Naive thymus-derived CD4-positive, alpha-beta T cell (primary cell): ENCODE results near the gene HSD17B14. TPM values are rescaled to one million over a fixed set of nuclear protein-coding genes. Genes with fewer than 3 reads are reported as not detected.
A peak's percentile ranks its signal among the peaks of the same experiment; 100 is the strongest.

Experiments used
- ATAC-seq: fragments of 150-1000 bp; cut with Tn5 transposase; 2 replicates; pipeline ENCODE4 v1.10.0; 2021; ENCODE audit warnings: mild to moderate bottlenecking, moderate library complexity
- CTCF ChIA-PET: fragments of 350-600 bp; sonication (Branson Sonifier 250); formaldehyde crosslinking; loops from one replicate; lab custom pipeline; 2021; ENCODE audit warnings: antibody characterized with exemption; lab: Charles Lee
- POLR2A ChIA-PET: fragments of 350-600 bp; sonication (Branson Sonifier 250); formaldehyde crosslinking; loops from one replicate; lab custom pipeline; 2021; ENCODE audit warnings: antibody characterized with exemption, inconsistent platforms; lab: Charles Lee
- DNase-seq, 9 donors: peaks; one replicate each; pipeline versions ENCODE4 v3.0.0 to v3.0.0-alpha.2; 2020 to 2022; ENCODE audit warnings: mixed read lengths in 1 of 9
- H3K27ac ChIP-seq: one replicate; pipeline ENCODE4 v1.7.0; 2013; ENCODE audit warnings: mild to moderate bottlenecking, low read depth, low read length, moderate library complexity
- H3K27me3 ChIP-seq, 2 donors: one replicate each; pipeline ENCODE4 v1.7.0; 2013; ENCODE audit warnings: low read length in 2 of 2, mild to moderate bottlenecking in 2 of 2, moderate library complexity in 2 of 2; ENCODE audit not compliant: control insufficient read depth in 2 of 2, insufficient read depth in 2 of 2
- H3K36me3 ChIP-seq, 3 experiments: 1 replicate in 2 of 3; 2 replicates in 1 of 3; pipeline ENCODE4 v1.7.0; 2013; ENCODE audit warnings: low read length in 3 of 3, mild to moderate bottlenecking in 3 of 3, moderate library complexity in 1 of 3; ENCODE audit not compliant: insufficient read depth in 3 of 3, control insufficient read depth in 2 of 3
- H3K4me1 ChIP-seq, 2 donors: one replicate each; pipeline ENCODE4 v1.7.0; 2013; ENCODE audit warnings: low read length in 2 of 2, mild to moderate bottlenecking in 2 of 2, moderate library complexity in 1 of 2; ENCODE audit not compliant: control insufficient read depth in 2 of 2, insufficient read depth in 2 of 2
- H3K4me3 ChIP-seq: 2 replicates; pipeline ENCODE4 v1.7.0; 2013; ENCODE audit warnings: mild to moderate bottlenecking, low read length
- H3K9me3 ChIP-seq, 3 experiments: 1 replicate in 2 of 3; 2 replicates in 1 of 3; pipeline ENCODE4 v1.7.0; 2013; ENCODE audit warnings: low read length in 3 of 3; ENCODE audit not compliant: control insufficient read depth in 2 of 3
- H3K27ac Mint-ChIP-seq, 9 donors: one replicate each; pipeline ENCODE4 v1.8.0; 2020 to 2022; ENCODE audit warnings: mixed read lengths in 9 of 9, mild to moderate bottlenecking in 8 of 9, moderate library complexity in 5 of 9, inconsistent platforms in 2 of 9
- H3K27me3 Mint-ChIP-seq, 5 donors: one replicate each; pipeline ENCODE4 v1.8.0; 2021 to 2022; ENCODE audit warnings: mixed read lengths in 5 of 5, mild to moderate bottlenecking in 1 of 5
- H3K36me3 Mint-ChIP-seq, 5 donors: one replicate each; pipeline ENCODE4 v1.8.0; 2020 to 2022; ENCODE audit warnings: mixed read lengths in 5 of 5, mild to moderate bottlenecking in 3 of 5, inconsistent platforms in 1 of 5
- H3K4me1 Mint-ChIP-seq, 7 donors: one replicate each; pipeline ENCODE4 v1.8.0; 2020 to 2022; ENCODE audit warnings: mixed read lengths in 7 of 7, mild to moderate bottlenecking in 3 of 7, inconsistent platforms in 1 of 7
- H3K4me3 Mint-ChIP-seq, 10 donors: one replicate each; pipeline ENCODE4 v1.8.0; 2020 to 2022; ENCODE audit warnings: mild to moderate bottlenecking in 10 of 10, mixed read lengths in 10 of 10, moderate library complexity in 6 of 10, inconsistent platforms in 2 of 10
- H3K9me3 Mint-ChIP-seq, 11 donors: one replicate each; pipeline ENCODE4 v1.8.0; 2020 to 2022; ENCODE audit warnings: mixed read lengths in 11 of 11, mild to moderate bottlenecking in 4 of 11, inconsistent platforms in 1 of 11, moderate library complexity in 1 of 11
- intact Hi-C, 2 donors: fragments of 100-400 bp; cut with micrococcal nuclease; formaldehyde crosslinking; loops; one replicate each; pipeline ENCODE4 v1.15.1; 2023
- polyA plus RNA-seq, 2 donors: library from polyadenylated mRNA; unstranded; fragments of 300-500 nt; fragmentation: Illumina TruSeq; gene quantifications; one replicate each; pipeline ENCODE4 v1.2.3, GENCODE V29; 2021
- total RNA-seq, 6 experiments: library from RNA in 5 of 6; stranded (reverse) in 5 of 6; gene quantifications; 1 replicate in 5 of 6; 2 replicates in 1 of 6; pipeline ENCODE4 v1.2.3 and lab custom pipeline; 2021 to 2026

Gene HSD17B14
- total and polyA plus RNA-seq, 7 experiments from 2014 or later: 0.38 to 2.9 (median 1.2) TPM; not detected in 1

DNA sequence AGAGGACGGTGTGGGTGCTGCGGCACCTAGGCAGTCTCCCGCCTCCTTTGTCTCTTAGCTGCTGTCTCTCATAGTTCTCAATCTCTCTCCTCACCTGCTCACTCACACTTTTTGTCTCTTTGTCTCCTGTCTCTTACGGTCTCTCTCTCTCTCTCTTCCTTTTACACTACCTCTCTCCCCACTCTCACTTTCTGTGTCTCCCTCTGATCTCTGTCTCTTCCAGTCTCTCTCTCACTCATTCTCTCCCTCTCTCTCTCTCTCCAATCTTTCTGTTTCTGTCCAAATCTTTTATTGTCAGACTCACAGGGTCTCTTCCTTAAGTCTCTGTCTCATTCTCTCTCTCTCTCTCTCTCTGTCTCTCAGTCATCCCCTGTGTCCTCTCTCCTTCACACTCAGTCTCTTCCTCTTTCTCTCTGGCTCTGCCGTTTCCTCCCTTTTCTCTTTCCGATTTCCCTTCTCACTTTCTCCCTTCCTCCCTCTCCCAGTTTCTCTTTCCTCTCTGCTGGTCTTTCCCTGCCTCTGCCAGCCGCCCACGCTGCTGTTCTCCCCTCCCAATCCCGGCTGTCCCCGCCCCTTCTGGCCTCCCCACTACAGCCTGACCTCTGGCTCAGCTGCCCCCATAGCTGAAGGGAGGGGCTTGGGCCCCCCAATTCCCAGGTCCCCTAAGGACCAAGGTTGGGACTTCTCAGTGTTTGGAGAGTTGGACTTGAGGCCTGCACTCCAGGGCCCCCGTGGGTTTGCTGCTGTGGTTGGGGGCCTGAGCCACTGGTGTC, 32.0 kb upstream of the HSD17B14 start, which contains the start of gene PLEKHA4:
TSS of gene PLEKHA4 (minus strand) at position 504 of the 773 bp plus-strand sequence. CDS start 997 bp downstream, outside the sequence.
- Histone ChIP-seq H3K36me3 (peaks cover 0 to 7% (median 0%) of the 10 kb centered on the region in 3 experiments), H3K4me3 (no peak within 1 kb of the TSS), H3K9me3 (no peaks in the 10 kb centered on the region), H3K27me3 (no peaks in the 10 kb centered on the region), H3K27ac (no peak within 1 kb of the TSS), H3K4me1 (peaks cover 3 to 8% of the 10 kb centered on the region in 2 donors)
- H3K4me3 Mint-ChIP-seq: no peak within 1 kb of the TSS
- peaks cover 0 to 5% (median 0%) of the 10 kb centered on the region in 11 donors for H3K9me3 Mint-ChIP-seq
- H3K4me1 Mint-ChIP-seq: peaks cover 9 to 17% (median 12%) of the 10 kb centered on the region in 7 donors
- peaks cover 0 to 21% (median 0%) of the 10 kb centered on the region in 5 donors for H3K27me3 Mint-ChIP-seq
- DNase-seq (no peak), ATAC-seq (no peak)
- CTCF ChIA-PET: no interaction called here
- intact Hi-C loops: no loop called here
- H3K27ac Mint-ChIP-seq: peak within 1 kb of the TSS in 3 of 9 donors; percentile 9 to 22 (median 9)
- peaks cover 0 to 4% (median under 1%) of the 10 kb centered on the region in 5 donors for H3K36me3 Mint-ChIP-seq
- POLR2A ChIA-PET: no interaction called here

DNA sequence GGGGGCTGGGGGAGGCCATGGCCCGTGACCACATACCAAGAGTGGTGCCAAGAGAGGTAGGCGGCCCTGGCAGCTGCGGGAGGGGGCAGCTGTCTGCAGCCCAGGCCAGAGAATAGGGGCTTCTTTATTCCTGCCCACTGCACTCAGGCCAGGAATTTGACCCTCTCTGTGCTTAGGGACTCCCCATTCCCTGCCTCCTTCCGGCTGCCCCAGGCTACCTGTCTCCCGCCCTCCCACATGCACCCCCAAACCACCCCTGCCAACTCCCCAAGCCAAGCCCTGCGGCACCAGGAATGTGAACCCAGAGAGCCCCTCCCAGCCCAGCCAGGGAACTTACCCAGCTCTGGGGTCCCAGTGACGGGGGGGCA, 31.4 kb upstream of the HSD17B14 start:
- H3K36me3 ChIP-seq: peaks cover 0 to 5% (median 0%) of the 10 kb centered on the region in 3 experiments
- no peak for DNase-seq
- Mint-ChIP-seq H3K27ac (no peak overlapping the region), H3K27me3 (peaks cover 0 to 20% (median 0%) of the 10 kb centered on the region in 5 donors), H3K4me3 (no peak overlapping the region), H3K4me1 (peaks cover 5 to 11% (median 6%) of the 10 kb centered on the region in 7 donors), H3K9me3 (peaks cover 0 to 5% (median 0%) of the 10 kb centered on the region in 11 donors), H3K36me3 (peaks cover 0 to 3% (median 0%) of the 10 kb centered on the region in 5 donors)
- ATAC-seq: no peak
- H3K4me3 ChIP-seq: no peak overlapping the region
- intact Hi-C loops: no loop called here
- H3K27ac ChIP-seq: no peak overlapping the region
- H3K27me3 ChIP-seq: no peaks in the 10 kb centered on the region
- POLR2A ChIA-PET: no interaction called here
- CTCF ChIA-PET: no interaction called here
- H3K9me3 ChIP-seq: no peaks in the 10 kb centered on the region
- peaks cover 0 to 4% of the 10 kb centered on the region in 2 donors for H3K4me1 ChIP-seq

DNA sequence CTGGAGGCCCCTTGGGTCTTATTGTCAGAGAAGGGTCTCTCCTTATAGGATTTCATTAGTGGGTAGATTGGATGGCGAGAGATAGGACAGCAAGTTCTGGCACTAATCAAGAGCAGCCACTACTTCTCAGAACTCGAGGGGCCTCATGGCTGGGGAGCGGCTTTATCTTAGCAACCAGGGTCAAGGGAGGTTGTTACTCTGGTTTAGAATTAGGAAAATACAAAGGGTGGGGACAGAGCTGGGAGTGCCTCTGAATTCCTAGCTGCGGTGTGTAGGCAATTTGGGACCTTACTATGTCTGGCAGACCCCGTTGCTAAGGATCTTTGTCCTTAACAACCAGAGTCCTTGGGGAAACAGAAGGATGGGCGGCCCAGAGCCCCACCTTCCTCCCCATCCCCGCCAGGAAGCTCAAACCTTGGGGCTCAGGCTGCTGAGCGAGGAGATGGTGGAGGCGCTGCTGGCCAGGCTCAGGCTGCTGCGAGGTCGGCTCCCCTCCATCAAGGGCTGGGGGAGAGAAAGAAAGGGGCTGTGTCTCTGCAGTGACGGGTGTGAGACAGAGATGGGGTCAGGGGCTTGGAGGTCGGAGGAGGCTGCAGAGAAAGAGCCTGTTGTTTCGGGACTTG, 30.9 kb upstream of the HSD17B14 start:
- H3K36me3 Mint-ChIP-seq: no peaks in the 10 kb centered on the region
- ChIA-PET CTCF (no interaction called here), POLR2A (no interaction called here)
- H3K27ac Mint-ChIP-seq: no peak overlapping the region
- peaks cover 0 to 16% (median 0%) of the 10 kb centered on the region in 5 donors for H3K27me3 Mint-ChIP-seq
- Histone ChIP-seq H3K27ac (no peak overlapping the region), H3K27me3 (no peaks in the 10 kb centered on the region), H3K9me3 (no peaks in the 10 kb centered on the region), H3K36me3 (peaks cover 0 to under 1% (median 0%) of the 10 kb centered on the region in 3 experiments), H3K4me3 (no peak overlapping the region), H3K4me1 (peaks cover 0 to 4% of the 10 kb centered on the region in 2 donors)
- intact Hi-C loops: no loop called here
- H3K4me3 Mint-ChIP-seq: no peak overlapping the region
- H3K9me3 Mint-ChIP-seq: peaks cover 0 to 1% (median 0%) of the 10 kb centered on the region in 11 donors
- peaks cover 4 to 8% (median 4%) of the 10 kb centered on the region in 7 donors for H3K4me1 Mint-ChIP-seq
- DNase-seq (no peak), ATAC-seq (no peak)

DNA sequence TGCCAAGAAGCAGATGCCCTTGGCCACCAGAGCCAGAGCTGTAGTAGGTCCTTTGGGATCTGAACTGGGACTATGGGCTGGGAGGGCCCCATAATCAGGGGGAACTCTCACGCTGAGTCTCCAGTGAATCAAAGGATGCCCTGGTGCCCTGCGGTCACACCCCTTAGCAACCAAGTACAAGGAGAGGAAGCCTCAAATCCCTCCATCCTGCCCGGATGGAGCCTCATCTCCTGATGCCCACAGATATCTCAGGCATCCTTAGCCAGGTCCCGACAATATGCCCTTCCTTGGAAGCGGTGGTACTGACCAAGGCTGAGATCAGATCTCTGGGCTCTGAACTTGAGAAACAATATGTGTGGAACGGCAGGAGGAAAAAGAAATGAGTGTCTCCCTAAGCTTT, 30.4 kb upstream of the HSD17B14 start:
- H3K4me3 Mint-ChIP-seq: no peak overlapping the region
- H3K27ac ChIP-seq: no peak overlapping the region
- no peaks in the 10 kb centered on the region for H3K9me3 ChIP-seq
- peaks cover 0 to under 1% of the 10 kb centered on the region in 2 donors for H3K4me1 ChIP-seq
- ChIA-PET POLR2A (interaction anchor here (1.1 kb wide), 1 partner anchor 15 kb away, joined by 3 read pairs; no protein-coding TSS in a partner anchor), CTCF (interaction anchor here (0.6 kb wide), 2 partner anchors 26 to 1455 kb away, joined by 3 to 4 read pairs; no protein-coding TSS in a partner anchor)
- H3K36me3 ChIP-seq: no peaks in the 10 kb centered on the region
- peaks cover 0 to 6% (median 0%) of the 10 kb centered on the region in 7 donors for H3K4me1 Mint-ChIP-seq
- ATAC-seq: no peak
- intact Hi-C loops: no loop called here
- peaks cover 0 to 14% (median 0%) of the 10 kb centered on the region in 5 donors for H3K27me3 Mint-ChIP-seq
- DNase-seq: no peak
- no peaks in the 10 kb centered on the region for H3K9me3 Mint-ChIP-seq
- no peaks in the 10 kb centered on the region for H3K36me3 Mint-ChIP-seq
- peak overlapping the region in 1 of 9 donors; percentile 20 for H3K27ac Mint-ChIP-seq
- no peak overlapping the region for H3K4me3 ChIP-seq
- no peaks in the 10 kb centered on the region for H3K27me3 ChIP-seq

DNA sequence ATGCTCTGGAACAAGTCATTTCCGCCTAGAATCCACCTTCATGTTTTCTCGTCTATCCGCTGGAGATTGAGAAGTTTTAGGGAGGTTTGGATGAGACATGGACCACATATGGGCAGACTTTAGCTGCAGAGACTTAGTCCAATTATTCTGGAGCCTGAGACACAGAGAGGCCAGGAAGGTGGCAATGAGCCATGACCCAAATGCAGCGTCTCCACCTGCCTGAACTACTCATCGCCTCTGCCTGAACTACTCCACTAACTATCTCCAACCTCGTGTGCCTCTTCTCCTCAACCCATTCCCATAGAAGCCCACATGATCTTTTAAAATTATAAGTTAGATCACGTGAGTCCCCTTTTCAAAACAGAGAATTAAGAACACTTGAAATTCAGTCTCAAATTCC, 26.5 kb upstream of the HSD17B14 start:
- Mint-ChIP-seq H3K27ac (no peak overlapping the region), H3K4me3 (no peak overlapping the region), H3K36me3 (no peaks in the 10 kb centered on the region), H3K4me1 (peaks cover 0 to 8% (median 0%) of the 10 kb centered on the region in 7 donors), H3K27me3 (peaks cover 0 to 9% (median 0%) of the 10 kb centered on the region in 5 donors), H3K9me3 (no peaks in the 10 kb centered on the region)
- Histone ChIP-seq H3K4me3 (no peak overlapping the region), H3K27me3 (no peaks in the 10 kb centered on the region), H3K27ac (no peak overlapping the region), H3K36me3 (no peaks in the 10 kb centered on the region), H3K4me1 (no peaks in the 10 kb centered on the region), H3K9me3 (no peaks in the 10 kb centered on the region)
- no peak for ATAC-seq
- no peak for DNase-seq
- intact Hi-C loops: no loop called here
- CTCF ChIA-PET: no interaction called here
- POLR2A ChIA-PET: no interaction called here

DNA sequence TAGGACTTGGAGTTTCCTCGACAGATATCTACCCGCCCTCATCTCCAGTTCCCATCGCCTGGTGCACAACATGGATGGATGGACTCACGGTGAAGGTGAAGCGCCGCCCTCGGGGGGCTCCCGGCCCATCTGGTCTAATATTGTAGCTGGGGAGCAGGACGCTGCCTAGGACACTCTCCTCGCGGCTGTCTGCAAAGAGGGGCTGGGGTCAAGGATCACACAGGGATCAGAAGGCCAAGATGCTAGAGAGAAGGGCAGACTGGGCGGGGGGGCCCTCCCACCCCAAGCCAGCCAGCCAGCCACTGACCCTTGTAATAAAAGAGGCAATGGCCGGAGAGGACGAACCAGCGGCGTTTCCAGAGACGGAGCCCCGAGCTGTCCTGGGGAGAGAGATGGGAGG, 25.0 kb upstream of the HSD17B14 start:
- Histone ChIP-seq H3K4me1 (no peaks in the 10 kb centered on the region), H3K27me3 (no peaks in the 10 kb centered on the region), H3K9me3 (no peaks in the 10 kb centered on the region), H3K27ac (no peak overlapping the region), H3K4me3 (no peak overlapping the region), H3K36me3 (no peaks in the 10 kb centered on the region)
- Mint-ChIP-seq H3K4me1 (peaks cover 0 to 8% (median 0%) of the 10 kb centered on the region in 7 donors), H3K9me3 (no peaks in the 10 kb centered on the region), H3K27me3 (peaks cover 0 to 3% (median 0%) of the 10 kb centered on the region in 5 donors), H3K27ac (peak overlapping the region in 1 of 9 donors; percentile 11), H3K4me3 (peak overlapping the region in 1 of 10 donors; percentile 59), H3K36me3 (no peaks in the 10 kb centered on the region)
- POLR2A ChIA-PET: interaction anchor here (0.9 kb wide), 1 partner anchor 11 kb away, joined by 5 read pairs; the partner anchor contains the start of gene PPP1R15A
- ATAC-seq: no peak
- intact Hi-C loops: no loop called here
- no peak for DNase-seq
- CTCF ChIA-PET: no interaction called here
